HG02981 (cell line): ENCODE results near the gene KCTD20.
"Not testable (repeated sequence)": the region's sequence is repeated elsewhere in the genome, so short reads cannot be mapped to it uniquely, and the experiment has no call there.

Experiments used
- ATAC-seq: cut with Tn5 transposase; IDR thresholded peaks from one replicate; pipeline ENCODE4 v1.9.1; 2021; ENCODE audit warnings: mild to moderate bottlenecking, moderate library complexity; ENCODE audit not compliant: unreplicated experiment

The KCTD20 gene

GRCh38 chr6:36443471-36444428, 950 bp downstream of the KCTD20 start:
- ATAC-seq = no peak

DNA sequence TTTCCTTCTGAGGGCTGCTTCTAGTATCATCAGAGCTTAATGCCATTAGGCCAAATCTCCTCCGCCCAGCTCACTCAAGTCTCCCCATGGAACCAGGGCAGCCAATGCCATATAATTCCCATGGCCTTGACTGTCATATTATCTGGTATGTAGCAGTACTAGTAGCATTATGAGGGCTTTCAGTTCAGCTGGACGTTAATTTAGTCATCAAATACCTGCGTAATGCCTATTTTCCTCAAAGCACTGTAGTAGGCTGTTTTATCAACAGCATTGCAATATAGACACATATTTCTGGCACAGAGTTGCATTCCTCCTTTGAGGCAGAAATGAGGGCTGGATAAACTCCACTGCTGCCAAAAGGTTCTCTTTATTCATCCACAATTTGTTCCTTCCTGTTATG, 1.7 kb downstream of the KCTD20 start:
- ATAC-seq = no peak

GRCh38 chr6:36445621-36446020, 2.8 kb downstream of the KCTD20 start:
- no peak for ATAC-seq

GRCh38 chr6:36449173-36449572, 6.4 kb downstream of the KCTD20 start:
- not testable (repeated sequence) for ATAC-seq

DNA sequence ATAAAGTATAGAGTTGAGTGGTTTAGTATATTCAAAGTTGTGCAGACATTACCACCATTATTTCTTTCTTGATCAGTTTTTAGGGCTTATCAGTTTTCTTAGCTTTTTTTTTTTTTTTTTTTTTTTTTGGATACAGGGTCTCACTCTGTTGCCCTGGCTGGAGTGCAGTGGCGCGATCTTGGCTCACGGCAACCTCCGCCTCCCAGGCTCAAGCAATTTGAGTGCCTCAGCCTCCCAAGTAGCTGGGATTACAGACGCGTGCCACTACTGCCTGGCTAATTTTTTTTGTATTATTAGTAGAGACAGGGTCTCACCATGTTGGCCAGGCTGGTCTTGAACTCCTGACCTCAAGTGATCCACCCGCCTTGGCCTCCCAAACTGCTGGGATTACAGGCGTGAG, 10.1 kb downstream of the KCTD20 start:
- not testable (repeated sequence) for ATAC-seq

- no peak for ATAC-seq
These were observed 12.8 kb downstream of the KCTD20 start for GRCh38 chr6:36455486-36456027.

- ATAC-seq = no peak
These were observed 16.7 kb downstream of the KCTD20 start for GRCh38 chr6:36459501-36459900.

DNA sequence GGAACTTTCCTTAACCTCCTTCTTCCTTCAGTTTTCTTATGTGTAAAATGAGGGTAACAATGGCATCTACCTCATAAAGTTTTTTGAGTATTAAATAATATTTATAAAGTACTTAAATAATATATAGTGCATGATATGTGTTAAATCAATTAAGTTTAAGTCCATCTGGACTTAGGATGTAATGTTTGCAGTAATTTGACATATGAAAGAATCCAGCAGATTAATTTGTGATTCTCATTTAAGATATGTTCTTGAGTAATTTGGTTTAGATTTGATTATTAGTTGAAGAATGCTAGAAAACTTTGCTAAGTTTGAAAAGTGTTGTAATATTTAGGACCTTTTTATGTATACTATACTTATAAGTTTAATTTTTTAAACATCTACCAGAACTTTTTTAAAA, 18.1 kb downstream of the KCTD20 start:
- no peak for ATAC-seq

GRCh38 chr6:36461646-36462045, 18.8 kb downstream of the KCTD20 start:
- no peak for ATAC-seq

GRCh38 chr6:36463676-36464075, 20.9 kb downstream of the KCTD20 start:
- no peak for ATAC-seq

- ATAC-seq = no peak
These were observed 21.4 kb downstream of the KCTD20 start for GRCh38 chr6:36464233-36464632.

DNA sequence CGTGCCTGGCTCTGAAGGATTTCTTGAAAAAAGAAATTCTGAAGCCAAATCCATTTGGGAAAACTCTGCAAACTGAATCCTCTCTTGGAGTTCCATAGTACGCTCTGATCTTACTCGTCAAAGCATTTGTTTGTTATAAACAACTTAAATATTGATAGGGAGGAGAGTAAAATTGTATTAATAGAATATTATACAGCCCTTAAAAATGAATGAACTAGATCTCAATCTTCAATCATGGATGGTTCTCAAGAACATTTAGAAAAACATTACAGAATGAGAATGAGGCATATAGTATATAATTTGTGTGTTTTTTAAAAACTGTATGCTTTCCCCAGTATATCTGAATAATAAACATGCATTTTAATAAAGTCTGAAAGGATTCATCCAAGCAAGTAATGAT, 24.8 kb downstream of the KCTD20 start:
- no peak for ATAC-seq

- ATAC-seq = no peak
These were observed 26.4 kb downstream of the KCTD20 start for GRCh38 chr6:36469148-36469661.

GRCh38 chr6:36469946-36470345, 27.1 kb downstream of the KCTD20 start:
- ATAC-seq = no peak

DNA sequence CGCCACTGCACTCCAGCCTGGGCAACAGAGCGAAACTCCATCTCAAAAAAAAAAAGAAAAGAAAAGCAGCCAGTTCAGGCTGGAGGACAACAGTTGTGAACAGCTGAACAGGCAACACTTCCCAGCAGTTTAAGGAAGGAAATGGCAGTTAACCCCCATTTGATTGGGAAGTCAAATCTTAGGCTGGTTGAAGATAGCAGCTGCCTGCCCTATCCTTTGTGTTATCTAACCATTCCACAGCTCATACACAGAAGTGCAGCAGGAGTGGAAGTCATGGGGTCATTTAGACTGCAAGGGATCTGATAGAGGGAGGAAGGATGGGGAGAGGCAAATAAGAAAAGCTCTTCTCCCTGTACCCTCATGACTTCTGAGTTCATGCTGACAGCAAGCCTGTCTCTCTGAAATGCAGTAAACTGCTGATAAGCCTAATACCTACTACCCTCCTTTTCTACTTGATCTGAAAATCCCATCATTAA, 35.3 kb downstream of the KCTD20 start:
- ATAC-seq = no peak

DNA sequence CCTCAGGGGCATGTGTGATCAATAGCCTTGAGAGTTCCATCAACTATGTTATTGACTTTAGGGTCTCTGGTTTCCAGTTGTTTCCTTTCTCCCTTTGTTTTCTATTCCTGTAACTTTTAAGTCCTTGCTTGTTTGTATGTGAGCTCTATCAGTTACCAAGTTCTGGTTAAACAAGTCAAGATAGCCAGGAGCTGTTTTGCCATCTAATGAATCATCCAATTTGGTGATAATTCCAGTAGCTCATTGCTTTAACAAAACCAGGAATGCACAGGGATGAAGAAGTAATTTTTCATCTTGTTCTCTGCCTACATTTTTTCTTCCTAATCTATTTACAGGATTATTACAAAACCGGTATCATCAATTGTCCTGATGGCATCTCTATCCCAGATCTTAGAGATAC, 36.5 kb downstream of the KCTD20 start:
- ATAC-seq = no peak

DNA sequence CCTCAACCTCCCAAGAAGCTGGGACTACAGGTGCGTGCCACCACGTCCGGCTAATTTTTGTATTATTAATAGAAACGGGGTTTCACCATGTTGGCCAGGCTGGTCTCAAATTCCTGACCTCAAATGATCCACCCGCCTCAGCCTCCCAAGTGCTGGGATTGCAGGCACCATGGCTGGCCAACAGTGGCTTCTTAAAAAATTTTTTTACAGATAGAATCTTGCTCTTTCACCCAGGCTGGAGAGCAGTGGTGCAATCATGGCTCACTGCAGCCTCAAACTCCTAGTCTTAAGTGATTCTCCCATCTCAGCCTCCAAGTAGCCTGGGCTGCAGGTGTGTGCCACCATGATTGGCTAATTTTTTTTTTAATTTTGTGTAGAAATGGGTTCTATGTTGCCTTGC, 40.5 kb downstream of the KCTD20 start:
- not testable (repeated sequence) for ATAC-seq

GRCh38 chr6:36484736-36485135, 41.9 kb downstream of the KCTD20 start:
- no peak for ATAC-seq

DNA sequence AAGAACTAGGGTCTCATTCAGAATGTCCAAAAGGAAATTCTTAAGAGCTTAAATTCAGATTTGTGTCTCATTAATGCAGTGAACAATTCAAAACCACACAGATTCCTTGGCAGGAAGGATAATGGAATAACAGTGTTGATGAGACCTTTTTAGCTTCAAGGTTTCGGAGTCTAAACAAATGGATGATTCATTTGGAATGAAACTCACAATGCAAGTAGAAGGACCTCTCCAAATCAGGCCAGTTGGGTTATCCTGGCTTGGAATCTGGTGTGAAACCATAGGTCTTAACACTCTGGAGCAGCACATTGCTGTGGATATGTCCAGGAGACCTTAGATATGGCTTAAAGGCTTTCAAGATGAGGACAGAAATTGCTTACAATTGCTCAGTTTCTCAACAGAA, 44.9 kb downstream of the KCTD20 start:
- ATAC-seq = no peak

DNA sequence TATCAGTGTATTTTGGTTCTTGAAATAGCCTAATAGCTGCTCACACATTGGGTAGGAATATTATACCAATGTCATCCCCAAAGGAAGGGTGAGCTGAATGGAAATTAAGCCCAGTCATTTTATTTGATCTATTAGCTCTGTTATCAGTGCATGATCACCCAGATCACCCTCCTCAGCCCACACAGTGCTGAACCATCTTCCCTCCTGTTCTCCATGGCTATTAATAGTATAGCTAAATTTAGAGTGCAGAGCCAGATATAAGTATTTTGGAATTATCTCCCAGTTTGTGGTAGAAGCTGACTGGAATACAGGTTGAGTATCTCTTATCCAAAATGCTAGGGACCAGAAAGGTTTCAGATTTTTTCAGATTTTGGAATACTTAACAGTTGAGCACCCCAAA, 45.4 kb downstream of the KCTD20 start:
- ATAC-seq = no peak

DNA sequence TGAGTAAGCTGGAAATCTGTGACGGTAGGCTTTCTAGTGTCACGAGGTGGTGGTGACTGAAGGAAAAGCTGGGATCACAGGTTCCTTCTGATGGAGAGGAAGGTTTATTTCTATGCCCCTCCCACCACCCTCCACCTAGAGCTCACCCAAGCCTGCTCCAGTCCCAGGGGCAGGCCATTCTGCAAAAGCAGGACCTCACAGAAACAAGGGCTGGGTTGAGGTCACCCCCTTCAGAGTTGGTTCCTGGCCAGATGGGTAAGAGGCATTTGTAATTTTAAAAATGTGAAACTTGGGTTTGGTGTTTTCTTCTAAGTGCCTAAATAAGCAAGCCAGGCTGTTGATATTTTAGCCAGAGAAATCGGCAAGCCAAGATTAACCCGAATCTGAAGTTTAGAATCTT, 46.6 kb downstream of the KCTD20 start:
- ATAC-seq = no peak

DNA sequence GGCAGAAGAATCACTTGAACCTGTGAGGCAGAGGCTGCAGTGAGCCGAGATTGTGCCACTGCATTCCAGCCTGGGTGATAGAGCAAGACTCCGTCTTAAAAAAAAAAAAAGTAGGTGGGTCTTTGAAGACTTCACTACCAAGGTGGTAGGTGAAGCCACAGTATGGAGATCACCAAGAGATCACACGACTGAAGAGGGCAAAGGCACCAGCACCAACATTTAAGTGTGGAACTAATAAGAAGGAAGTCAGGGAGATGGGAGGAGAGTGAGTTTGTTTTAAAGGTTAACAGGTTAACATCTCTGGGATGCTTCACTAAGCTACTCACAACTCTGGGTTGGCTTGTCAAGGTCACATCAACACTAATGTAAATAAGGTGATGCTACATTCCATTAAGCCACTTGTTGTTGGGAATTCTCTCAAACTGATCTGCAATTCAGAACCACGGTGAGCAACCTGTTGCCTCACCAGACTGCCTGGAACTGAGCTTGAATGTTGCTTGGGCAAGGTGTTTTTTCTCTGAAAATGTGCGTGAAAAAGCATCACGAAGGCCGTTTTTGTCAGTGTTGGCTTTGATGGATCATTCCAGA, 48.7 kb downstream of the KCTD20 start:
- ATAC-seq = no peak
